Dedifferentiated amniotic fluid mesenchymal stem cell (primary cell): ENCODE data around the gene MIER3.

Experiments used
- DNase-seq: peaks from one replicate; pipeline ENCODE4 v3.0.0-alpha.2; 2016; ENCODE audit errors: extremely low spot score

MIER3 gene

DNA sequence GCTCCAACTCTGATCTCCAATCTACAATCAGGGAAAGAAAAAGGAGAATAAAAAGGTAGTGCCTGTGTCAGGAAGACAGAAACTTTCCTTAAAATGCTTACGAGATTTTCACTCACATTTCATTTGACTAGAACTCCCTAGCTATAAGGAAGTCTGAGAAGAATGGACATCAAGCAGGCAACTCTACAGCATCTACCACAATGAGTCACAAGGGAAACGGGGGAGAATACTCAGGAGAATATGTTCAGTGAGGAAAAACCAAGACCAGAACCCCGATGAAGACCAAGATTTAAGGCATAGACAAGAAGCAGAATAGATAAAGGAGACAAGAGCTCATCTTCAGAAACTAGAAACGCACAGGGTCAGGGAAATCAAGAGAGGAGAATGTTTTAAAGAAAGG is 51.5 kb downstream of the MIER3 start:
- no peak for DNase-seq

DNA sequence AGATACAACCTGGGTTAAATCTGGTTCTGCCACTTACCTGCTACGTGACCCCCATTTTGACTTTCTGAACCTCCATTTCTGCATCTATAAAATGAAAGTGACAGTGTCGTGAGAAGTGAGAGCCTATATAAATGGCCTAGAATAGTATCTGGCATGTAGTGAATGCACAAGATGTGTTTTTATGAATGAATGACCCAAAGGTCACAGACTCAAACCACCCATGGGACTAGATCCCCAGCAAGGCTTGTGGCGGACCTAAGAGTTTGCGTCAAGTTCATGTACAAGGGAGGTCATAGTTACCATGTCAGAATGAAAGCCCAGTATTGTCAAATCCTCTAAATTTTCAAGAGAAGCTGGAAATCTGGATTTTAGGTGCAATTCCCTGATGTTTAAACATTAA is 53.7 kb downstream of the MIER3 start:
- no peak for DNase-seq

DNA sequence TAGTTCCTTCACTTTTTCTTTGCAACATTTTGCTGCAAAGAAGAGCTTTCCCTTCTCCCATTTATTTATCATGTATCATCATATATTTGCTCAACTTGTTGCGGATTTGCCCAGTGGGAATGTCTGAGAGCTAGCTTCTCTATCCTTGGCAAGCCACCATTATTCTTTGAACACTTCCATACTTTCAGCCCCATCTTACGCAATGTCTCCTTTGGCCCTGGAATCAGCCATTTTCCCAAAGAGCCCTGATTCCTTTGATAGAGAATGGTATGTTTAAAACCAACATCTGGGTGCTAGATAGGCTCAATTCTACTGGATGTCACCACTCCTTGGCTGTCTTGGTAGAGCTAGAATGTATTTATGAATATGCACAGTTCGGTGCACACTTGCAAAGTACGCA is 55.2 kb downstream of the MIER3 start:
- DNase-seq: no peak

DNA sequence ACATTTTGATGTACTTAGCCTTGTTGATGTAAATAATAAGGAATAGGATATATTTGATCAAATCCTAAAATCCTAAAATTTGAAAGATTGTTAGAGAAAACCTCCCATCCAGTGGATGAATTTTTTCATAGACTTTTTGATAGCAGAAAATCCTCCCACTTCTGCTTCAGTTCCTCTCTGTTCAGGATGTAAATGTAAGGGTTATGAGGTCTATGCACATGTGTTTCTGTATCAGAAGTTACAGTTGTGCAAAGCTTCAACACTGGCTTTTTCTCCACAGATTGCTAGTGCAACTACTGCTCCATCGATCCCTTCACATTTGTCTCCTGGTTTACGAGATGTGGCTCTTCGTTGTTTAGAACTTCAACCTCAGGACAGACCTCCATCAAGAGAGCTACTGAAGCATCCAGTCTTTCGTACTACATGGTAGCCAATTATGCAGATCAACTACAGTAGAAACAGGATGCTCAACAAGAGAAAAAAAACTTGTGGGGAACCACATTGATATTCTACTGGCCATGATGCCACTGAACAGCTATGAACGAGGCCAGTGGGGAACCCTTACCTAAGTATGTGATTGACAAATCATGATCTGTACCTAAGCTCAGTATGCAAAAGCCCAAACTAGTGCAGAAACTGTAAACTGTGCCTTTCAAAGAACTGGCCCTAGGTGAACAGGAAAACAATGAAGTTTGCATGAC is 58.5 kb downstream of the MIER3 start:
- DNase-seq: no peak

DNA sequence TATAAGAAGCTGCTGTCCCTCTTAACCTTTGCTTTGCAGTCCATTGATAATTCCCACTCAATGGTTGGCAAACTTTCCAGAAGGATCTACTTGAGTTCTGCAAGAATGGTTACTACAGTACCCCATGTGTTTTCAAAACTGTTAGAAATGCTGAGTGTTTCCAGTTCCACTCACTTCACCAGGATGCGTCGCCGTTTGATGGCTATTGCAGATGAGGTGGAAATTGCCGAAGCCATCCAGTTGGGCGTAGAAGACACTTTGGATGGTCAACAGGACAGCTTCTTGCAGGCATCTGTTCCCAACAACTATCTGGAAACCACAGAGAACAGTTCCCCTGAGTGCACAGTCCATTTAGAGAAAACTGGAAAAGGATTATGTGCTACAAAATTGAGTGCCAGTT is 70.4 kb downstream of the MIER3 start:
- no peak for DNase-seq

DNA sequence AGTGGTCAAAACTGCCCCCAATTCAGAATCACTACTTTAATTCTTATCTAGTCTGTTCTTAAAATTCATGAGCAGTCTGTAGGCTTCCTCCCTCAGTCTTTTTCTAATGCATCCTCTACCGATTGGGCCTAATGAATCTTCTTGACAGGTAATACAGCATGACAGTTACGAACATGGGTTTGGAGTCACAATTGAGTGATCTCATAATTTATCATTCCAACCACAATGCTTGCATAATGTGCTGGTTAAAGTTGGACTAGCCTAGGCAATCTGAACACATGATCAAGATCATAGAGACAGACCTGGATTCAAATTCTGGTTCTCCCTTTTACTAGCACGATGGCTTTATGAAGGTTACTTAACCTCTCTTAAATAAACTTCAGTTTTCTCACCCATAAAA is 75.6 kb downstream of the MIER3 start:
- DNase-seq: no peak

DNA sequence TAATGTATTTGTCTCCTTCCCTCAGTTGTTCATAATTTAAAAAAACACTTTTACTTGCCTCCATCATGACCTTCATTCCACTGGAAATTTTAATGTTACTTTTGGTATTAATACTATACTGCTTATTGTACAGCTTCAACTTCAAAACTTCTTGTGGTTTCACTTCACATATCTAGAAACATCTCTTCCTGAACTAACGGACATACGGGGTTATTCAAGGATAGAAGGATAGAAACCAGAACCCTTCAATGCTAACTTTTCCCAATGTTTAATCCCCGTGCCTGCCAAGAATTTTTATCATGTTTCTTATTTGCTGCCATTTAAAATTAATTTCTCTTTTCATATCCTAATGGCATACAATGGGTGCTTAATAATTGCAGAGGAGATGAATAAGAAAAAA is 78.9 kb downstream of the MIER3 start:
- no peak for DNase-seq

DNA sequence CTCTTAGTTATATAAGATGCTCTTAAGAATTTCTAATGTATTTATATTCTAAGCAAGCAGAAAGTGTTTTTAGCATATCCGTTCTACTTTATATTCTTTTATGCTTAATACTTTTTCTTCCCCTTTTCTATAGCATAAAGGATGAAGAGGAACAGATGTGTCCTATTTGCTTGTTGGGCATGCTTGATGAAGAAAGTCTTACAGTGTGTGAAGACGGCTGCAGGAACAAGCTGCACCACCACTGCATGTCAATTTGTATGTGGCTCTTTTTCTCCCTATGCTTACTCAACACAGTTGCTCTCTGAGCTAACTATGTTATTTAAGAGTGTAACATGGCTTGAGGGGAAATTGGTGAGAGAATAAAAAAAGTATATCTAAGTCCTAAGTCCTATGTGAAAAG is 80.1 kb downstream of the MIER3 start:
- DNase-seq: no peak
